SK-N-MC (cell line): ENCODE measurements around the gene HEATR5A.

Source experiments
- EZH2 ChIP-seq: fragments of 200-600 bp; sonication (generic); IDR thresholded peaks from one replicate; pipeline ENCODE4 v1.6.1; 2017; ENCODE audit warnings: antibody characterized with exemption
- FOXP2 ChIP-seq: optimal IDR thresholded peaks from 2 replicates; pipeline ENCODE3; 2011; ENCODE audit warnings: mild to moderate bottlenecking, moderate library complexity; ENCODE audit not compliant: insufficient read depth; ENCODE audit errors: extremely low read length, control extremely low read depth
- POLR2AphosphoS5 ChIP-seq: IDR thresholded peaks from 2 replicates; pipeline ENCODE4 v1.6.1; 2012; ENCODE audit warnings: mild to moderate bottlenecking, low read depth, low read length, borderline replicate concordance

- TF ChIP-seq FOXP2 (no peak), POLR2AphosphoS5 (no peak), EZH2 (no peak)
These were observed 139.5 kb downstream of the HEATR5A start for GRCh38 chr14:31280871-31281220.
